ENCODE measurements around the gene ZNF419. TPM values are rescaled to one million over a fixed set of nuclear protein-coding genes. Genes with fewer than 3 reads are reported as not detected.
"Not testable (repeated sequence)": the region's sequence is repeated elsewhere in the genome, so short reads cannot be mapped to it uniquely, and the experiment has no call there.

The ZNF419 gene
- total RNA-seq, 1 donor from 2014 or later = 14.1 TPM

- H2AFZ ChIP-seq (ENCODE audit: low read depth, low read length) = peak within 1 kb of the TSS; percentile 100
- H3K4me3 Mint-ChIP-seq (ENCODE audit: unreplicated experiment) = peak within 1 kb of the TSS; percentile 94
- H3K4me1 Mint-ChIP-seq (ENCODE audit: low read depth, unreplicated experiment) = peaks cover 9% of the 10 kb centered on the region
- H3K36me3 Mint-ChIP-seq (ENCODE audit: low read depth, unreplicated experiment) = peaks cover 46% of the 10 kb centered on the region
- H3K79me2 ChIP-seq (ENCODE audit: insufficient read depth, low read length) = peaks cover 25% of the 10 kb centered on the region
- peak within 1 kb of the TSS; percentile 76 for H3K9ac ChIP-seq (ENCODE audit: low read length)
- DNase-seq (ENCODE audit: low read depth) (peak; percentile 91), FAIRE-seq (peak; percentile 90)
- peaks cover 21% of the 10 kb centered on the region for H3K36me3 ChIP-seq (ENCODE audit: insufficient read depth, low read length)
- H3K9me3 ChIP-seq (ENCODE audit: insufficient read depth, low read depth, low read length) = peaks cover 45% of the 10 kb centered on the region
- peak within 1 kb of the TSS; percentile 21 for H3K27ac ChIP-seq (ENCODE audit: low read depth, low read length)
- no peaks in the 10 kb centered on the region for H4K20me1 ChIP-seq (ENCODE audit: insufficient read depth, low read length)
- H3K4me3 ChIP-seq (ENCODE audit: insufficient read depth, low read depth, low read length) = peak within 1 kb of the TSS; percentile 92
- H3K4me2 ChIP-seq (ENCODE audit: low read length) = peak within 1 kb of the TSS; percentile 86
- H3K27me3 ChIP-seq (ENCODE audit: insufficient read depth, low read length) = no peaks in the 10 kb centered on the region
- H3K27ac Mint-ChIP-seq (ENCODE audit: unreplicated experiment) = peak within 1 kb of the TSS; percentile 50
- peaks cover 4% of the 10 kb centered on the region for H3K4me1 ChIP-seq (ENCODE audit: insufficient read depth, low read length)
- no peak for TF ChIP-seq EZH2 (IDR thresholded peaks at IDR 0.05; ENCODE audit: insufficient read depth, low read length)
- peak; percentile 53 for TF ChIP-seq CTCF (IDR thresholded peaks at IDR 0.05; ENCODE audit: insufficient read depth, low read depth, low read length)
- peaks cover 57% of the 10 kb centered on the region for H3K9me3 Mint-ChIP-seq (ENCODE audit: unreplicated experiment)
- H3K27me3 Mint-ChIP-seq (ENCODE audit: low read depth, unreplicated experiment) = peaks cover 2% of the 10 kb centered on the region
Observed at GRCh38 chr19:57477191-57478008, 10.2 kb upstream of the ZNF419 start, which contains the start of gene ZNF772. ZNF772 (minus strand) TSS chr19:57477566; CDS start chr19:57477309, 257 bp downstream.

GRCh38 chr19:57488299-57488644 lies 722 bp downstream of the ZNF419 start:
- not testable (repeated sequence) for FAIRE-seq; H2AFZ ChIP-seq (ENCODE audit: low read depth, low read length); H3K36me3 ChIP-seq (ENCODE audit: insufficient read depth, low read length); DNase-seq (ENCODE audit: low read depth); H4K20me1 ChIP-seq (ENCODE audit: insufficient read depth, low read length); H3K27ac ChIP-seq (ENCODE audit: low read depth, low read length); H3K4me1 Mint-ChIP-seq (ENCODE audit: low read depth, unreplicated experiment); H3K27me3 ChIP-seq (ENCODE audit: insufficient read depth, low read length); H3K4me1 ChIP-seq (ENCODE audit: insufficient read depth, low read length)
- peaks cover 32% of the 10 kb centered on the region for H3K9me3 ChIP-seq (ENCODE audit: insufficient read depth, low read depth, low read length)
- peak overlapping the region; percentile 33 for H3K4me3 ChIP-seq (ENCODE audit: insufficient read depth, low read depth, low read length)
- Mint-ChIP-seq H3K4me3 (ENCODE audit: unreplicated experiment) (peak overlapping the region; percentile 94), H3K36me3 (ENCODE audit: low read depth, unreplicated experiment) (peaks cover 24% of the 10 kb centered on the region), H3K9me3 (ENCODE audit: unreplicated experiment) (peaks cover 12% of the 10 kb centered on the region), H3K27me3 (ENCODE audit: low read depth, unreplicated experiment) (peaks cover 11% of the 10 kb centered on the region), H3K27ac (ENCODE audit: unreplicated experiment) (peak overlapping the region; percentile 67)
- H3K4me2 ChIP-seq (ENCODE audit: low read length) = peak overlapping the region; percentile 80
- peak overlapping the region; percentile 23 for H3K9ac ChIP-seq (ENCODE audit: low read length)
- H3K79me2 ChIP-seq (ENCODE audit: insufficient read depth, low read length) = peaks cover 14% of the 10 kb centered on the region

GRCh38 chr19:57499332-57499679 lies 11.8 kb downstream of the ZNF419 start:
- Histone ChIP-seq H3K36me3 (ENCODE audit: insufficient read depth, low read length) (peaks cover 10% of the 10 kb centered on the region), H3K79me2 (ENCODE audit: insufficient read depth, low read length) (peaks cover 35% of the 10 kb centered on the region), H3K9me3 (ENCODE audit: insufficient read depth, low read depth, low read length) (peaks cover 11% of the 10 kb centered on the region), H3K4me2 (ENCODE audit: low read length) (peak overlapping the region; percentile 79)
- Mint-ChIP-seq H3K4me3 (ENCODE audit: unreplicated experiment) (peak overlapping the region; percentile 92), H3K36me3 (ENCODE audit: low read depth, unreplicated experiment) (peaks cover 29% of the 10 kb centered on the region), H3K9me3 (ENCODE audit: unreplicated experiment) (peaks cover 18% of the 10 kb centered on the region)
- not testable (repeated sequence) for H3K27me3 Mint-ChIP-seq (ENCODE audit: low read depth, unreplicated experiment); H3K27me3 ChIP-seq (ENCODE audit: insufficient read depth, low read length); H2AFZ ChIP-seq (ENCODE audit: low read depth, low read length); H3K27ac Mint-ChIP-seq (ENCODE audit: unreplicated experiment); DNase-seq (ENCODE audit: low read depth); H3K4me3 ChIP-seq (ENCODE audit: insufficient read depth, low read depth, low read length); H3K9ac ChIP-seq (ENCODE audit: low read length); H3K27ac ChIP-seq (ENCODE audit: low read depth, low read length); H3K4me1 Mint-ChIP-seq (ENCODE audit: low read depth, unreplicated experiment); H3K4me1 ChIP-seq (ENCODE audit: insufficient read depth, low read length); FAIRE-seq; H4K20me1 ChIP-seq (ENCODE audit: insufficient read depth, low read length)

- not testable (repeated sequence) for H3K4me1 ChIP-seq (ENCODE audit: insufficient read depth, low read length); H3K36me3 ChIP-seq (ENCODE audit: insufficient read depth, low read length); H3K27me3 ChIP-seq (ENCODE audit: insufficient read depth, low read length); FAIRE-seq; H3K4me1 Mint-ChIP-seq (ENCODE audit: low read depth, unreplicated experiment); H3K27me3 Mint-ChIP-seq (ENCODE audit: low read depth, unreplicated experiment); H4K20me1 ChIP-seq (ENCODE audit: insufficient read depth, low read length)
- H3K9me3 Mint-ChIP-seq (ENCODE audit: unreplicated experiment) = peaks cover 18% of the 10 kb centered on the region
- H3K9ac ChIP-seq (ENCODE audit: low read length) = peak within 1 kb of the TSS; percentile 83
- H3K4me3 ChIP-seq (ENCODE audit: insufficient read depth, low read depth, low read length) = peak within 1 kb of the TSS; percentile 70
- peak; percentile 92 for DNase-seq (ENCODE audit: low read depth)
- H2AFZ ChIP-seq (ENCODE audit: low read depth, low read length) = peak within 1 kb of the TSS; percentile 87
- peak within 1 kb of the TSS; percentile 65 for H3K27ac ChIP-seq (ENCODE audit: low read depth, low read length)
- peak within 1 kb of the TSS; percentile 92 for H3K4me3 Mint-ChIP-seq (ENCODE audit: unreplicated experiment)
- H3K9me3 ChIP-seq (ENCODE audit: insufficient read depth, low read depth, low read length) = peaks cover 10% of the 10 kb centered on the region
- H3K27ac Mint-ChIP-seq (ENCODE audit: unreplicated experiment) = peak within 1 kb of the TSS; percentile 37
- H3K36me3 Mint-ChIP-seq (ENCODE audit: low read depth, unreplicated experiment) = peaks cover 29% of the 10 kb centered on the region
- H3K4me2 ChIP-seq (ENCODE audit: low read length) = peak within 1 kb of the TSS; percentile 80
- H3K79me2 ChIP-seq (ENCODE audit: insufficient read depth, low read length) = peaks cover 36% of the 10 kb centered on the region
Observed at GRCh38 chr19:57499680-57500395, 12.3 kb downstream of the ZNF419 start, which contains the start of gene ZNF773. ZNF773 (plus strand) TSS chr19:57499938; CDS start chr19:57500081, 143 bp downstream.

GRCh38 chr19:57500400-57500799 lies 12.8 kb downstream of the ZNF419 start:
- Mint-ChIP-seq H3K9me3 (ENCODE audit: unreplicated experiment) (peaks cover 18% of the 10 kb centered on the region), H3K4me3 (ENCODE audit: unreplicated experiment) (peak overlapping the region; percentile 92), H3K36me3 (ENCODE audit: low read depth, unreplicated experiment) (peaks cover 30% of the 10 kb centered on the region), H3K27ac (ENCODE audit: unreplicated experiment) (peak overlapping the region; percentile 37)
- H3K27me3 Mint-ChIP-seq (ENCODE audit: low read depth, unreplicated experiment); H3K4me1 ChIP-seq (ENCODE audit: insufficient read depth, low read length); H3K36me3 ChIP-seq (ENCODE audit: insufficient read depth, low read length); H4K20me1 ChIP-seq (ENCODE audit: insufficient read depth, low read length); H2AFZ ChIP-seq (ENCODE audit: low read depth, low read length); H3K27me3 ChIP-seq (ENCODE audit: insufficient read depth, low read length); FAIRE-seq; H3K4me1 Mint-ChIP-seq (ENCODE audit: low read depth, unreplicated experiment); H3K27ac ChIP-seq (ENCODE audit: low read depth, low read length): not testable (repeated sequence)
- H3K4me3 ChIP-seq (ENCODE audit: insufficient read depth, low read depth, low read length) = peak overlapping the region; percentile 51
- DNase-seq (ENCODE audit: low read depth) = peak; percentile 12
- peak overlapping the region; percentile 80 for H3K4me2 ChIP-seq (ENCODE audit: low read length)
- H3K9ac ChIP-seq (ENCODE audit: low read length) = peak overlapping the region; percentile 46
- peaks cover 10% of the 10 kb centered on the region for H3K9me3 ChIP-seq (ENCODE audit: insufficient read depth, low read depth, low read length)
- peaks cover 36% of the 10 kb centered on the region for H3K79me2 ChIP-seq (ENCODE audit: insufficient read depth, low read length)
